T-helper 2 cell treated with Interferon-gamma antibody and Interleukin-4, amounts not matched to agents 5 μg/mL and 100 μg/mL, for 36 hours (primary cell): ENCODE results near the gene C1GALT1.
A peak's percentile ranks its signal among the peaks of the same experiment; 100 is the strongest.
"Not testable (repeated sequence)": the region's sequence is repeated elsewhere in the genome, so short reads cannot be mapped to it uniquely, and the experiment has no call there.

ENCODE experiments used
- DNase-seq: peaks from one replicate; pipeline ENCODE4 v3.0.0; 2021; ENCODE audit warnings: low spot score
- H3K27ac Mint-ChIP-seq: one replicate; pipeline ENCODE4 v1.8.0; 2021; ENCODE audit warnings: mild to moderate bottlenecking, mixed read lengths
- H3K27me3 Mint-ChIP-seq: one replicate; pipeline ENCODE4 v1.8.0; 2021; ENCODE audit warnings: low read depth, mixed read lengths
- H3K36me3 Mint-ChIP-seq: one replicate; pipeline ENCODE4 v1.8.0; 2021; ENCODE audit warnings: low read depth, mixed read lengths
- H3K4me1 Mint-ChIP-seq: one replicate; pipeline ENCODE4 v1.8.0; 2021; ENCODE audit warnings: low read depth, mixed read lengths
- H3K4me3 Mint-ChIP-seq: one replicate; pipeline ENCODE4 v1.8.0; 2022; ENCODE audit warnings: mild to moderate bottlenecking, moderate library complexity, mixed read lengths
- H3K9me3 Mint-ChIP-seq: one replicate; pipeline ENCODE4 v1.8.0; 2021; ENCODE audit warnings: mixed read lengths

Gene C1GALT1

GRCh38 chr7:7154355-7154754, 28.0 kb upstream of the C1GALT1 start:
- peaks cover 32% of the 10 kb centered on the region for H3K4me1 Mint-ChIP-seq

DNA sequence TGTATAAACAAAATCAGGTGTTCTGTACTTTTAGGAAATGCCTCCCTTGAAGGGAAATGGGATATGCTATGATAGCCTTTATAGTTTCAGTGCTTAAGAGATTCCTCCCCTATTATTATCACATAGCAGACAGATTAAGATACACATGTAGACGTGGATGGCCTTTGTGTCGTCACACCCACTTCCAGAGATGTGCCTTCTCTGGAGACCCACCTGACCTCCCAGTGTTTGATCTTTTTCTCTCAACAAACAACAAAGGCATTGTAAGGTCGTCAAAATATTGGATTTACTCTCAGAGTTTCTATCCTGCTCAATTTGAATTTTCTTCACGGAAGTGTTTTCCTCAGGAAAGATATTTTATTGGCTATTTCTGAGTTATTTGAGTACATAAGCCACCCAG, 25.7 kb upstream of the C1GALT1 start:
- Mint-ChIP-seq H3K27ac (peak overlapping the region; percentile 96), H3K4me1 (peaks cover 44% of the 10 kb centered on the region), H3K9me3 (peaks cover 51% of the 10 kb centered on the region), H3K27me3 (no peaks in the 10 kb centered on the region), H3K4me3 (peak overlapping the region; percentile 88), H3K36me3 (peaks cover 53% of the 10 kb centered on the region)
- no peak for DNase-seq

More at GRCh38 chr7:7154355-7154754, 28.0 kb upstream of the C1GALT1 start:
- Mint-ChIP-seq H3K36me3 (peaks cover 32% of the 10 kb centered on the region), H3K27ac (peak overlapping the region; percentile 31), H3K9me3 (peaks cover 36% of the 10 kb centered on the region)
- not testable (repeated sequence) for H3K27me3 Mint-ChIP-seq, H3K4me3 Mint-ChIP-seq, DNase-seq

DNA sequence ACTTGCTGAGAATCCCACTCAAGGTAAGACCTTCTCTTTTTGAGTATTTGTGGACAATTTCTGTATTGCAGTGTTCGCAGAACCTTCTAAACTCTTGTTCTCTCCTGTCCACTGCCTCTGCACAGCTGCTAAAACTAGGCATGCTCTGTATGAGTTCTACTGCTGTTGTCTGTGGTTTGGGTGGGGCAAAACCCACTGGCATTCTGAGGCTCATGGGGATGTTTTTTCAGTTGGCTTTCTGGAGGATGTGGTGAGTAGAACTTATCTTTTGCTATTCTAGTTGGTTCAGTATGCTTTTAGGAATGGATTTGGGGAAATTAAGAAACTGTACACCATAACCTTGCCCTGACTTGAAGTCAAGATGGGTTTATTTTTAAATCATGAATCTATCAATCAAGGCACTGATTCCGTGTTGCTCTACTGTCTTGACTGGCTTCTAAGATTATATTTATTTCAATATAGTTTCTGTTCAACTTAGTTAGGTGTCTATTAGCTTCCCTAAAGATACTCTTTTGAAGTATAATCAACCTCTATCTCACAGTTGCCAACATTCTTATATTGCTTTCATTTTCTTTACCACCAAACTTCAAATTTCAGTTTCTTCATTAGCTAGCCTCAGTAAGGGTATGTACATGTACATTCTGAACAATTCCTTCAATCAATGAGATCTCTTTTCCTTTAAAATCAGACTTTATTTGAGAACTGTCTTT, 25.0 kb upstream of the C1GALT1 start:
- Mint-ChIP-seq H3K36me3 (peaks cover 53% of the 10 kb centered on the region), H3K27me3 (no peaks in the 10 kb centered on the region), H3K27ac (peak overlapping the region; percentile 96), H3K4me1 (peaks cover 42% of the 10 kb centered on the region), H3K4me3 (peak overlapping the region; percentile 88), H3K9me3 (peaks cover 51% of the 10 kb centered on the region)
- DNase-seq: peak; percentile 66

DNA sequence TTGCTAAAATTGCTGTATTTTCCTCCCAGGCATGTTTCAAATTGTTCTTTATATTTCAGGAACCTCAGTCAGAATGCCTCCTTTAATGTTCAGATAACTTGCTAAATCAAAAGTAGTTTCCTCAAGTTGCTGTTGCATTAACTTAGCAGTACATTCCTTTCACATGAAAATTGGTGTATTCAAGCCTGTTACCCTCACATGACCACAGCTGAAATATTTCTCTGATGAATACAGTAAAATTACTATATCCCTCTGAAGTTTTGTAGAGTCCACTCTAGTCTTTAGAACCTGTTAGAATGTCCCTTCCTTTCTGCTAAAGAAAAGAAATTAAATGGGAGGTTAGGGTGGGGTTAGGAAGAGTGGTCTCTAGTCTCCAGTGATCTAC, 24.5 kb upstream of the C1GALT1 start:
- Mint-ChIP-seq H3K4me1 (peaks cover 42% of the 10 kb centered on the region), H3K27ac (peak overlapping the region; percentile 96), H3K4me3 (peak overlapping the region; percentile 88), H3K36me3 (peaks cover 51% of the 10 kb centered on the region), H3K27me3 (no peaks in the 10 kb centered on the region), H3K9me3 (peaks cover 48% of the 10 kb centered on the region)
- DNase-seq: no peak

GRCh38 chr7:7159063-7159658, 23.2 kb upstream of the C1GALT1 start:
- H3K27me3 Mint-ChIP-seq: peaks cover 2% of the 10 kb centered on the region
- peaks cover 44% of the 10 kb centered on the region for H3K4me1 Mint-ChIP-seq
- peaks cover 37% of the 10 kb centered on the region for H3K9me3 Mint-ChIP-seq
- peak overlapping the region; percentile 73 for H3K27ac Mint-ChIP-seq
- peak overlapping the region; percentile 78 for H3K4me3 Mint-ChIP-seq
- DNase-seq: no peak
- H3K36me3 Mint-ChIP-seq: peaks cover 57% of the 10 kb centered on the region

GRCh38 chr7:7164591-7164990, 17.8 kb upstream of the C1GALT1 start:
- peaks cover 65% of the 10 kb centered on the region for H3K36me3 Mint-ChIP-seq
- H3K27ac Mint-ChIP-seq: no peak overlapping the region
- peaks cover 42% of the 10 kb centered on the region for H3K4me1 Mint-ChIP-seq
- no peak for DNase-seq
- peaks cover 27% of the 10 kb centered on the region for H3K9me3 Mint-ChIP-seq
- no peak overlapping the region for H3K4me3 Mint-ChIP-seq
- H3K27me3 Mint-ChIP-seq: peaks cover 2% of the 10 kb centered on the region

- Mint-ChIP-seq H3K4me3 (no peak overlapping the region), H3K4me1 (peaks cover 41% of the 10 kb centered on the region), H3K27me3 (peaks cover 2% of the 10 kb centered on the region), H3K36me3 (peaks cover 64% of the 10 kb centered on the region), H3K27ac (no peak overlapping the region), H3K9me3 (peaks cover 27% of the 10 kb centered on the region)
- DNase-seq: no peak
Measured at GRCh38 chr7:7165372-7165771, 17.0 kb upstream of the C1GALT1 start.

DNA sequence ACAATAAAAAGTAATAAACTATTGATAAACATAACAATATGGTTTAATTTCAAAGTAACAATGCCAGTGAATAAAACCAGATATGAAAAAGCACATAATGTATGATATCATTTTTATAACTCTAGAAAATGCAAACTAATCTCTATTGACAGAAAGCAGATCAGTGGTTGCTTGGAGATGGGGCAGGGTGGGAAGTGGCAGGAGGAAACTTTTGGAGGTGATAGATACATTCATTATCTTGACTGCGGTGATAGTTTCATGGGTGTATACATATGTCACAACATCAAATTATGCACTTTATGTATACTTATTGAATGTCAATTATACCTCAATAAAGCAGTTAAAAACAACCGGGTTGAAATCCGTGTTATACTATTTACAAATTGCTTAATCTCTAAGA, 16.0 kb upstream of the C1GALT1 start:
- H3K9me3 Mint-ChIP-seq: peaks cover 27% of the 10 kb centered on the region
- H3K4me3 Mint-ChIP-seq: no peak overlapping the region
- peaks cover 38% of the 10 kb centered on the region for H3K4me1 Mint-ChIP-seq
- H3K36me3 Mint-ChIP-seq: peaks cover 61% of the 10 kb centered on the region
- no peak overlapping the region for H3K27ac Mint-ChIP-seq
- peaks cover 2% of the 10 kb centered on the region for H3K27me3 Mint-ChIP-seq
- no peak for DNase-seq

GRCh38 chr7:7169296-7169695, 13.0 kb upstream of the C1GALT1 start:
- peaks cover 62% of the 10 kb centered on the region for H3K36me3 Mint-ChIP-seq
- peaks cover 33% of the 10 kb centered on the region for H3K4me1 Mint-ChIP-seq
- no peak for DNase-seq
- no peaks in the 10 kb centered on the region for H3K27me3 Mint-ChIP-seq
- no peak overlapping the region for H3K27ac Mint-ChIP-seq
- H3K4me3 Mint-ChIP-seq: no peak overlapping the region
- peaks cover 42% of the 10 kb centered on the region for H3K9me3 Mint-ChIP-seq

GRCh38 chr7:7173956-7174632, 8.2 kb upstream of the C1GALT1 start:
- peaks cover 20% of the 10 kb centered on the region for H3K4me1 Mint-ChIP-seq
- no peaks in the 10 kb centered on the region for H3K27me3 Mint-ChIP-seq
- H3K27ac Mint-ChIP-seq: no peak overlapping the region
- H3K4me3 Mint-ChIP-seq: no peak overlapping the region
- peaks cover 44% of the 10 kb centered on the region for H3K9me3 Mint-ChIP-seq
- no peak for DNase-seq
- H3K36me3 Mint-ChIP-seq: peaks cover 55% of the 10 kb centered on the region

DNA sequence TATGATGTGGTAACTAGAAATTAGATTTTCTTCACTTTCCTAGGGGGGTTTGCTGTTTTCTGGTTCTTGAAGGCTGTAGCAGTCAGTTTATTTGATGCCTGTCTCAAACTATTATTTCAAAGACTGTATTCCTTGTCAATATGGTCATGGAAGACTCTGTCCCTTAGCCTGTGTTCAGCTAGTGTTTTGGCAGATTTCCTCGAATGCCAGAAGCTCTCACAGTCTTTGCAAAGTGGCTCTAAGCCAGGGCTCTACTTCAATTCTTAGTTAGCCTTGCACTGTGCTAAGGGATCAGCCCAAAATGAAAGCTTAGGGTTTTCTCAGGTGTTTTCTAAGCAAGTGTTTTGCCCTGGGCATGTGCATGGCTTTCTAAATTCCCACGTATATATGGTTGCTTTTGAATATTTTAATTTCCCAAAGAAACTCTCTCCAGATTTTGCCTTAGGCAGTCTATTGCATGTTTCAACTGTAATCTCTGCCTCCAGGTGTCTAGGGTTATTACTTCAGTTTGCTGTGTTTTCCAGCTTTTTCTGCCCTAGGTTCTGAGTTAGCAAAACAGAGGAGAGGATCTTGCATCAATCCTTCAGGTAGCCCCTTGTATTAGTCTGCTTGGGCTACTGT, 7.2 kb upstream of the C1GALT1 start:
- Mint-ChIP-seq H3K9me3 (peaks cover 33% of the 10 kb centered on the region), H3K27ac (no peak overlapping the region), H3K4me1 (peaks cover 15% of the 10 kb centered on the region), H3K4me3 (no peak overlapping the region), H3K27me3 (no peaks in the 10 kb centered on the region), H3K36me3 (peaks cover 48% of the 10 kb centered on the region)
- no peak for DNase-seq

- Mint-ChIP-seq H3K4me1 (peaks cover 19% of the 10 kb centered on the region), H3K27me3 (no peaks in the 10 kb centered on the region), H3K36me3 (peaks cover 44% of the 10 kb centered on the region), H3K27ac (no peak overlapping the region), H3K9me3 (peaks cover 24% of the 10 kb centered on the region), H3K4me3 (no peak overlapping the region)
- no peak for DNase-seq
Measured at GRCh38 chr7:7176406-7177043, 5.8 kb upstream of the C1GALT1 start.

DNA sequence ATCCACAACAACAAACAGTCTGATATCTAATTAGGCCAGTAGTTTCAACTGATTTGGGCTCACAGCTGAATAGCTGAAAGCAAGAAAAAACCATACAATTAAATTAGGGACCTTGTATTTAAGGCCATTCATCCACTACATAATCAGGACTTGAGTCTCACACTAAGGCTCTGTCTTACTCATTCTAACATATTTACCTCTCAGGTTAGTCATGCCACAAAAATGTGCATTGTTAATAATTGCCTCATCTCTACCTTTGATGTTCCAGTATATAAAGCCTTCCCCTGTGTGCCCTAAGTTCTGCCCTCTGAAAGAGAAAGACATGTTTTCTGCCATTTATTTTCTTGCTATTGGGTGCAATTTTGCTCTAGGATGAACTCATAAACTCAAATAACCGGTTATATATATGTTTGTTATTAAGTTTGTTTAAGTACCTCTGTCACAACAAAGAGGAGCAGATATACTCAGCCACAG, 5.3 kb upstream of the C1GALT1 start:
- DNase-seq: no peak
- Mint-ChIP-seq H3K36me3 (peaks cover 42% of the 10 kb centered on the region), H3K4me1 (peaks cover 22% of the 10 kb centered on the region), H3K27ac (no peak overlapping the region), H3K9me3 (peaks cover 21% of the 10 kb centered on the region), H3K4me3 (no peak overlapping the region), H3K27me3 (no peaks in the 10 kb centered on the region)
